CD4-positive, alpha-beta T cell treated with Interleukin-1 beta for 1 hour (primary cell): ENCODE data around the gene CDC14A.
"Not testable (repeated sequence)": the region's sequence is repeated elsewhere in the genome, so short reads cannot be mapped to it uniquely, and the experiment has no call there.

ENCODE experiments used
- DNase-seq, 2 donors: peaks; one replicate each; pipeline ENCODE4 v3.0.0-alpha.2; 2020 to 2022

Gene CDC14A

DNA sequence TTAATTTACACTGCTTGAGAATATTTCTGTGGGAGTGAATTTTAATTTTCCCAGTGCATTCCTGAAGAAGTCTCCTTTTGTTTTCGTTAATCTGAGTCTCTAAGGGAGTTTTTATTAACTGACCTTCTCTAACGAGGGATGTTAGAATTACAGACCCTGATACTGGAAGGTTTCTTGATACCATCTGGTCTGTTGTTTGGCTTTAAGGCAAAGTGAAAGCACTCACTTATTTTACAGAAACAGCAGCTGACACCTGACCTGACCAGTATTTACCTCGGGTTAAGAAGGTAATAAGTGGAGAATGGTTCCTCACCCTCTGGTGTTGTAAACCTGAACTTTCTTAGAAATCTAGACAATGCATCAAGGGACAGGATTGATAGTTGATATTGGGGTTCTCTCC is 12.4 kb downstream of the CDC14A start:
- DNase-seq, result no peak

DNA sequence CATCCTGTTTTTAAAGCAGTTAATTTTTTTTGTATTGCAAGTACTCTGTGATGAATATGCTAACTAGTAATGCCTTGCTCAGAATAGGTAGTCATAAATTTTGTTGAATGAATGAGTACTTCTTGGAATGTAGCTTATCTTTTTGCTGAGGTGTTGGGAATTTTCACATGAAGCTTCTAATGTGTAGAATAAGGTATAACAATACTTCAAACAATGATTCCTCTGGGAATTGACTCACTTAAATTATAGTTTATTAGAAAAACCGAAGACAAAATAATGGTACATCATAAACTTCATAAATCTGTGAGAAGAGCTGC is 13.9 kb downstream of the CDC14A start:
- DNase-seq, result no peak

DNA sequence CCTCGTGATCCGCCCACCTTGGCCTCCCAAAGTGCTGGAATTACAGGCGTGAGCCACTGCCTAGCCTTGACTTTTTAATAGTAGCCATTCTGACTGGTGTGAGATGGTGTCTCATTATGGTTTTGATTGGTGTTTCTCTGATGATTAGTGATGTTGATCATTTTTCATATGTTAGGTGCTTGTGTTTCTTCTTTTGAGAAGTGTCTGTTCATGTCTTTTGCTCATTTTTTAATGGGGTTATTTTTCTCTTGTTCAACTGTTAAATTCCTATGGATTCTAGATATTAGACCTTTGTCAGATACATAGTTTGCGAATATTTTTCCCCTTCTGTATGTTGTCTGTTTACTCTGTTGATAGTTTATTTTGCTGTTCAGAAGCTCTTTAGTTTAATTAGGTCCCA is 17.0 kb downstream of the CDC14A start:
- DNase-seq, result not testable (repeated sequence)

DNA sequence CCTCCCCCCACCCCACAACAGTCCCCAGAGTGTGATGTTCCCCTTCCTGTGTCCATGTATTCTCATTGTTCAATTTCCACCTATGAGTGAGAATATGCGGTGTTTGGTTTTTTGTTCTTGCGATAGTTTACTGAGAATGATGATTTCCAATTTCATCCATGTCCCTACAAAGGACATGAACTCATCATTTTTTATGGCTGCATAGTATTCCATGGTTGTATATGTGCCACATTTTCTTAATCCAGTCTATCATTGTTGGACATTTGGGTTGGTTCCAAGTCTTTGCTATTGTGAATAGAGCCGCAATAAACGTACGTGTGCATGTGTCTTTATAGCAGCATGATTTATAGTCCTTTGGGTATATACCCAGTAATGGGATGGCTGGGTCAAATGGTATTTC is 21.6 kb downstream of the CDC14A start:
- DNase-seq, result not testable (repeated sequence)

DNA sequence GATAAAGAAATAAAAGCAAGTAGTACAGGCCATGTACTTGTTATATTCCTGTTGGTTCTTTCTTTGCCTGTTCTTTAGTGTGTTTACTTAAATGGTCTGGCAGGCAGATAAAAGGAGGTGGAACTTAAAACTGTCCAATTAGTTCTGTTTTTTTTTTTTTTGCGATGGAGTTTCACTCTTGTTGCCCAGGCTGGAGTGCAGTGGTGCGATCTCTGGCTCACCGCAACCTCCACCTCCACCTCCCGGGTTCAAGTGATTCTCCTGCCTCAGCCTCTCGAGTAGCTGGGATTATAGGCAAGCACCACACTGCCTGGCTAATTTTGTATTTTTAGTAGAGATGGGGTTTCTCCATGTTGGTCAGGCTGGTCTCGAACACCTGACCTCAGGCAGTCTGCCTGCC is 24.6 kb downstream of the CDC14A start:
- DNase-seq, result not testable (repeated sequence)

DNA sequence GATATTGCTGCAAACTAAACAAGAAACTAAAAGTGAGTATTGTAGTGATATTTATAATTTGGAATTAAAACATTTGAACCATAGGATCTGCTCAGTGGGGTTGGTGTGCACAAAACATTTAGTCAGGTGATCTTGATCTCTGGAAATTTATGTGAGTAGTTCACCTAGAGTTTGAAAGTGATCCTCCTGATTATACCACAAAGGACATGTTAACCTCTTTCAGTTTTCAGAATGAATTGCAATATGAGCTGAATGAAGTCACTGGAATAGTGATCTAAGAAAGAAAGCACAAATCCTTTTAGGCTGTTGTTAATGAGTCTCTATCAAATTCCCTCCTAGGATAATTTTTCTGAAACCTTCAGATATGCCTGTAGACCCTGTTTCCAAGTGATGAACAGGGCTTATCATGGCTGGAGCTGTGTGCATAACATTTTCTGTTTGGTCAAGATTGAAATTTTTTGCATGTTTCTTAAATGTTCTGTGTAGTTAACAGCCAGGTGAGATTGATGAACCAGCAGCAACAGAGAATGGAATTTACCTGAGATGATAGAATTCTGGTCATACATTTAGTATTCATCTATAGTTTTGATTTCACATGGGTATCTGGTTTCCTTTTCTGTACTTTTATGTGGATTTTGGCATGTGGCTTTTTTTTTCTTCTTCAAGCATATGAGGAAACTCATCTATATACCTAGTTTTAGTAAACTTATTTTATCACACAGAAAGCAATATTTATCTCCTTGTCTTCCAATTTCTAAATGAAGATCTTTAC is 25.5 kb downstream of the CDC14A start:
- no peak for DNase-seq

DNA sequence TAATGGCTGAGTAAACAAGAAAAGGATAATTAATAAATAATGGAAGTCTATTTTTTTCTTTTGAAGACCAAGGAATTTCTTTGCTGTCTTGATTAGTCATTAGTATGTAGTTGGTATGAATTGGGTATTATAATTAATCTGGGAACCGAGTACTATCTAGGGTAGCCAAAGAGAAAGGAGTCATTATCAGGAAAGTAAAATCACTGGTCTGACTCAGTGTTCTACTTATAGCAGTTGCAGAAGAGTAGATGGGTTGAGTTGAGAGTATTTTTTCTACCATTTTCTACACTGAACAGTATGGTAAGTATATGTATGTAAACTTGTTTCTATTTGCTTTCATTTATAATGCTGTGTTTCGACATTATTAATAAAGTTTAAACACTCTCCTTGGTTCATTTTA is 26.6 kb downstream of the CDC14A start:
- no peak for DNase-seq

DNA sequence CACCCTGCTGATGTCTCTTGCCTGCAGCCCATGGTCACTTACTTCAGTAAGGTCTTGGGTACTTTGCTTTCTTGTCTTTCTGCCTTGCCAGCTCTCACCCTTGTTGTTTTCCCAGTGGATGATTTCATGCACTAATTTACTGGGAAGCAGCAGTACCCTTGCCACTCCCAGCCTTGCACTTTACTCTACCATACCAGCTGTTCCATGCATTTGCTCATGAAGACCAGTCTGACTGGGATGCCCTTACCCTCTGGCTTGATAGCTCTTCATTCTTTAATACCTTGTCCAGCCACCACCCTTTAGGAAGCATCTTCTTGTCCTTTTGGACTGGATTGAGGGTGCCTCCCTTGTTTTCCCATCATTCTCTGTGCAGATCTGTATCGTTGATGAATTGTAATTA is 28.3 kb downstream of the CDC14A start:
- DNase-seq, result no peak

DNA sequence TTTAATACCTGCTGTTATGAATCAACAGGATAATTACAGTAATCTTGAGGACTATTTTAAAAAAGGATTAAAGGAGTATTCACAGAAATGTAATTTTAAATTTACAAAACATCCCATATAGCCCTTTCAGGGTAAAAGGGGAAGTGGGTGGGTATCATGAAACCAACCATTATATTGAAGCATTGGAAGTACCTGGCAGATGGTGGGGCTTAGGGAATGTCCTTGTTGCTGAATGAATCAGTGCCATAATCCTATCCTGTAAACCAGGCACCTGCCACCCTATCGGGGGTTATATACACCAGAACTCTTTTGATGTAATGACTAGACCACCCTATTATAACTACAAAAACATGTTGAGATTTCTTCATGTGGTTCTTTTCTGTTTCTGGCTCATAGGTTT is 30.4 kb downstream of the CDC14A start:
- DNase-seq, result no peak

DNA sequence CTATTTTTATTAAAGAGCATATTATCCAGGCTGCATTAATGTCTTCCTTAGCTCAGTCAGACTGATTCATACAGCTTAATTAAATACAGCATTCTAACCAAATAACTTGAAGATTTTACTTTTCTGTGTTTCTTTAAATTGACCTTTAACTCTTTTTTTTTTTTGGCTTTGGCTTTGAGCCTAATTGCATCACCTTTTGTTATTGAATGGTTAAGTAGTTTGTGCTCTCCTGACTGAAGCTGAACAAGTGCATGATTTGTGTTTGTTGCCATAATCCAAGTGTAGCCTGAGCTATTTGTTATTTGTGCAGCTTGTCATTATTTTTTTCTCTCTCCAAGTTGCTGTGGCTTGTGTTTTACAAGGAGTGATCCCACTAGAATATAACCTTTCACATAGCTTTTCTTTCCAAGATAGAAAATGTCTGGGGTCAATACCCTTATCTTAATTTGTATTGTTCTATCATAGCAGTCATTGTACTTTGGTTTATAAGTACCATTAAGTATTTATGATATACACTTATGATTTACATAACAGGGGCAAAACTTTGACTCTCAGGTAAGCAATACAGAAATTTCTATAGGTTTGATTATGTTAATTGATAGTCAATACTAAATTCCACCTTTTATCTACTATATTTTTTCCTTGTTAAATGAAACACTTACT is 31.6 kb downstream of the CDC14A start:
- no peak for DNase-seq

DNA sequence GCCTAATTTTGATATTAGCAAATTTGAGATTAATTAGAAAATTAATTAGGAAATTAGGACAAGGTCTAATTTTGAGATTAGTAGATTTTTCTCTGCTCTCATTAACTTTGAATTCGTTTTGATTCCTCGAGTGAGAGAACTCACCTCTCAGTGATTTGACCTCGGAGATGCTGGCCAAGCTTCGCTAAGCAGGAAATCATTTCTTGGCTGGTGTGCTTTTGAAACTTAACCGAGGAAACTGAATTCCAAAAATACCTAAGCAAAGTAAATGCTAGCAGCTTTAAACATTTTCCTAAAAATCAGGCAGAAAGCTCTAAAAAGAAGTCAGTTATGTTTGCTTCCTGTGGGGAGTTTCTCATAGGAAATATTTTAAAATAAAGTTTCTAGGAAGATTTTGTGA is 34.9 kb downstream of the CDC14A start:
- DNase-seq, result peak in 1 of 2 donors; percentile 34

DNA sequence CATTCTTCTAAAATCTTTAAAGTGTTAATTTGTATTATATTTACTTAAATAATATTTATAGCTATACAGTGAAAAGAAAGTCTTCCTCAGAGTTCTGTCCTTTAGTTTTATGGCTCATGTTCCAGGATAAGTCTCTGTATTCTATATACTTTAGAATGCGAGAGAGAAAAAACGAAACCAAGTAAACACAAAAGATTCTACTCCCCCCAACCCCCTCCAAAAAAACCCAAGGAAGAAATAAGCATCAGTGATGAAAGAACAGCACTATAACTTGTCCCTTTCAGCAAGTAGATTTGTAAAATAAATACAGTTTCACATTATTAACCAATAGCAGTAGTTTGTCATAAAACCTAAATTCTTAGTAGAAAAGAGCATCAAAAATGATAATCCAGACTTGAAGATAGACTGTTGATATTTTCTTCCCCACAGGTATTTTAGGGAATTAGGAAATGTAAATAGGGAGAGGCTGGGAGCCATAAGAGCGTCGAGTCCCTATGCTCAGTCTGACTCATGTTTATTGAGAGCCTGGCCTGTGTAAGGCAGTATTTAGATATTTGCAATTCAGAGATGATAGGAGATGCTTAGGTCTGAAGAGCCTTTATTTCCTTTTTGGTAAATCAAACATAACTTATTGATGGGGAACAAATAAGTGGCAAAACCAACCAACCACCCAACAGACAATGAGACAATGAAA is 35.5 kb downstream of the CDC14A start:
- DNase-seq, result peak in 1 of 2 donors; percentile 39

DNA sequence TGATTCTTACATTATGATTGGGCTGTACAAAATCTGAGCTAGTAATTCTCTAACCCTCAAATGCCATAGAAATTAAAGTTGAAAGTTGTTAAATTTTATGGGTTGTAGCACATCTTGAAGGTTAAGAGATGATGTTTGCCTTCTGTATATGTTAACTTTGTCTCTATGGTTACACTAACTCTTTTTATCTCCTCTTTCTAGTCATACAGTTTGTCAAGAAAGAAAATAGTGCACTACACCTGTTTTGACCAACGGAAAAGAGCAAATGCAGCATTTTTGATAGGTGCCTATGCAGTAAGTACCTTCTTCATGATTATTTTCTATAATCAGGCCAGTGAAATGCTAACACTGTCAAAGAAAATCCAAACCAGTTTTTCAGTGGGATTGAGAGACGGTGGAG is 38.2 kb downstream of the CDC14A start:
- peak in 1 of 2 donors; percentile 44 for DNase-seq

DNA sequence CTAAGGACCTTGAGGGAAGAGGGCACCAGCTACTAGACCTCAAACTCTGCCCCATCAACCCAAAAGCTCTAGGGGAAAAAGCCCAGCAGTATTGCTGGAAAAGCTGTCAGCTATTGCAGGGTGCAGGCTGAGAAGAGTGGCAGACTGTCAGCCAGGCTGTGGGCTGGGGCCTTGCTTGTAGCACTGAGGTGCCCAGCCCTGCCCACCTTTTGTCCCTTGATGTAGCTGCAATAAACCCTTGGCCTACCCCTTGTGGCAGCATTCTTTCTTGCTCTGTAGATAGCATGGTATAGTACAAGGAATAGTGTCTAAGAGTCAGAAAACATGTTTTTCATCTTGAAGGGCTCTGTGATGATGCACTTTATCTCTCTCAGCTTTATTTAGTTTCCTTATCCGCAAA is 39.4 kb downstream of the CDC14A start:
- peak; percentile 48 to 54 for DNase-seq

DNA sequence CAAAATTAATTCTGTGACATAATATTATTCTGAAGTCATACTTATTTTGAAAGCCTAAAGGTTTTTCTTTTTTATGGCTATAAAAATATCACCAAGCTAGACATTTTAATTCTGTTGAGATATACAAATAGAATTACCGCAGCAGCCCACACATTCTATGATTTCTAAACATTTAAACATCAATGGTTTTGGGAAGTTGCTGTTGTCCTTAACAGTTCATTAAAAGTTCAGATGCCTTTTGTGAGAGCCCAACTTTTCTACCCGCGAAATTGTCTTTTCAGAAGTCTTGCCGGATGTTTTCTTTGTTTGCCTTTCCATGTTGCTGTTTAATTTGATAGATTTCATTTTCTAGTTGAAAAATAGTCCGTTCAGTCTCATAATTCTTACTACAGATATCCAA is 40.5 kb downstream of the CDC14A start:
- no peak for DNase-seq

DNA sequence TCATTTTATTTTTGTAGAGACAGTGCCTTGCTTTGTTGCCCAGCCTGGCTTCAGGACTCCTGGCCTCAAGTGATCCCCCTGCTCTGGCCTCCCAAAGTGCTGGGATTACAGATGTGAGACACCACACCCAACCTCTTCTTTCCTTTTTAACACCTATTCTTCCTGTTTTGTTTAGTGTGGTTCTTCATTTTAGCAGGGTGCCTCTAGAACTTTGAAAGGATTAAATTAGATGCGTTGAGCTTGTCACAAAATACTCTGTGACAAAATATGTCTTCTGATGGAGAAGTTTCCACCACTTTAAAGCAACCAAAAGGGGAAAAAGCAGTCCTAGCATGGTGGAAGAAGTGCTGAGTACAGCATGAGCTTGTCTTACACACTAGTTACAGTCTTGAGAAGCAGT is 42.0 kb downstream of the CDC14A start:
- DNase-seq, result peak in 1 of 2 donors; percentile 41

DNA sequence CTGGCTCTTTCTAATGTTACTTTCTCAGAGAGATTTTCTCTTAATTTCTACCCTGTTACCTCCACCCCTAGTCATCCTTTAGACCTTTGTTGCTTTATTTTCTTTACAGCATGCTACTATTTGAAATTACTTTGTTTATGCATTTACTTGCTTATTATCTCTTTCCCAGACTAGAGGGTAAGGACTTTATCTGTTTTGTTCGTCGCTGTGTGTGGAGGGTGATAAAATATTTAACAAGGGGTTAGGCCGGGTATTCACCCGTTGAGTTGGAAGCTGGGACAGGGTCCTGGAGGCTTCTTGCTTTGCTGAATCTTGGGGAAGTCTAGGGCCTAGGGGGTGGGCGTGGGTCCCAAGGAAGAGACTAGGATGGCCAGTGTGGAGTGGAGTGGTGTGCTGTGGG is 43.6 kb downstream of the CDC14A start:
- no peak for DNase-seq

DNA sequence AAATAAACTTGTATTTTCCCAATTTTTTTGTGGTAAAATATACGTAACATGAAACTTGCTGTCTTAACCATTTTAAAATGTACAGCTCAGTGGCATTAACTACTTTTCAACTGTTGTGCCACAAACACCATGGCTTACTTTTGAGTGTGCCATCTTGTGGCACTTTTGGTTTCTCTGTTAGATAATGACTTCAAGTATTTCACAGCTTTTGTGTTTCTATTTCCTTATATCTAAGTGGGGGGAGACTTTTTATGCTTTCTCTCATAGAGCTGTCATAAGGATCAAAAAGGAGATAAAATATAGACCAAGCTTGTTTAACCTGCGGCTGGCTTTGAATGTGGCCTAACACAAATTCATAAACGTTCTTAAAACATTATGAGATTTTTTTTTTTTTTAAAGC is 44.3 kb downstream of the CDC14A start:
- DNase-seq, result peak; percentile 10 to 66

DNA sequence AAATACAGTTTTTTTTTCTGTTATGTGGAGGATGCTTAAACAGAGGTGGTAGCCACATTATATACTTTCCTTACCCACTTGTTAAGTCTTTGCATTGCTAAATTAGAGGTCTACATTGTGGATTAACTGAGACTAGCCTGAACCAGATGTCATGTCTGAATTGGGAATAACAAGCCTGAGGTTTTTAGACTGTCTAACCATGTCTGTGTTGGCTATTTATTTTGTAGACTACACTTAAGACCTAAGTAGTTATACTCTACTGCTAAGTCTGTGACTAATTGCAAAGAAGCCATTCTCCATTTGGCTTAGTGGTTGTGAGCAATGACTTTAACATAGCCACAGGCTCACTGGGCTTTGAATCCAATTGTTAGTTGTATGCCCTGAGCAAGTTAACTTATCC is 45.4 kb downstream of the CDC14A start:
- no peak for DNase-seq

DNA sequence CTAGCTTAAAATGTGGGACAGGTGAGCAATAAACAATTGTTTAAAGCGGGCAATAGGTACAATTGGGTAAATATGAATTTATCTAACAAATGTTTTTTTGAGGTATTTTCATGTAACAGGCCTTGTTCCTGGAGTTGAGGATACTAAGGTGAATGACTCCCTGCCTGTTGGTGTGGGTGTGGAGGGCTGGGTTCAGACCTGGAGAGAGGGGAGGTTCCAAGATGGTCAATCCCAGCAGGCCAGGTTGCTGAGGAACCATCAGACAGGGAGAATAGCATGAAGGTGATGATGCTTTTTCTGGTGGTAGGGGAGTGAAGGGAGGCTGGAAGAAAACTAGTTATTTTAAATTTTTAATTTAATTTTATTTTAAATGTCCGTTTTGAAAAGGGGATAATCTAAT is 46.3 kb downstream of the CDC14A start:
- DNase-seq, result no peak

DNA sequence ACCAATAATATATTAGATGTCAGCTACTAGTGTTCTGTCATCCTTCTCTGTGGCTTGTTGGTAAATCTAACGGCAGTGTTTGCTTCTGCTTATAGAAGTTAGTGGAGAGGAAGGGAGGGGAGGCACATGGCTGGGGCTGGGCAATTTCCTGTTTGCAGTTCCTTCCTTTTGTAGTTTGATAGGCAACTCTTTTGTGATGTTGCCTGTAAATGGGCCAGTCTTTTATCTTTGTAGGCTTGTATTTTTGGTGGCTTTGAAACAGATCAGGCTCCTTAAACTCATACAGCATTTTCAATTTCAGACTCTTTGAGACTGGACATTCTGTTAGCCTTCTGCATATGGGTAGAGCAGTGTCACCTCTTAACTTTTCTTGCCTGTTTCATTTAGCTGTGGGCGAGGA is 48.1 kb downstream of the CDC14A start:
- peak; percentile 79 to 85 for DNase-seq

DNA sequence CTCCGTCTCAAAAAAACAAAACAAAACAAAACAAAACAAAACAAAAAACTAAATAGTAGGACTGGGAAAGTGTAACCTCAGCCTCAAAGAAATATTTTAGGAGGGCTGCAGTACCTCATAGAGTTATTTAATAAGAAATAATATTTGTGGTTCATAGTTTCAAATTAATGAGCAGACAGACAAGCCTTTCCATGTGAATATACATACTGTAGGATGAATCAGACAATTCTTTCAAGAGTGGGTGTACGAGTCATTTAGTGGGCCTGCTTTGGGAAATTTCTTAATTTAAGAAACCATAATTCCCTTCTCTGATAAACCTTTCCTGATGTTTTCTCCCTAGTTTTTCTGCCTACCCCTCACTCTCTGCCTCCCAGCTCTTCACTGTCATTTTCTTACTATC is 52.5 kb downstream of the CDC14A start:
- DNase-seq, result no peak

DNA sequence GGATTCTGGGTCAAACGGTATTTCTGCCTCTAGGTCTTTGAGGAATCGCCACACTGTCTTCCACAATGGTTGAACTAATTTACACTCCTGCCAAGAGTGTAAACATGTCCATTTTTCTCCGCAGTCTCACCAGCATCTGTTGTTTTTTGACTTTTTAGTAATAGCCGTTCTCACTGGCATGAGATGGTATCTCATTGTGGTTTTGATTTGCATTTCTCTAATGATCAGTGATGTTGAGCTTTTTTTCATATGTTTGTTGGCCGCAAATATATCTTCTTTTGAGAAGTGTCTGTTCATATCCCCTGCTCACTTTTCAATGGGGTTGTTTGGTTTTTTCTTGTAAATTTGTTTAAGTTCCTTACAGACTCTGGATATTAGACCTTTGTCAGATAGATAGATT is 53.6 kb downstream of the CDC14A start:
- not testable (repeated sequence) for DNase-seq

DNA sequence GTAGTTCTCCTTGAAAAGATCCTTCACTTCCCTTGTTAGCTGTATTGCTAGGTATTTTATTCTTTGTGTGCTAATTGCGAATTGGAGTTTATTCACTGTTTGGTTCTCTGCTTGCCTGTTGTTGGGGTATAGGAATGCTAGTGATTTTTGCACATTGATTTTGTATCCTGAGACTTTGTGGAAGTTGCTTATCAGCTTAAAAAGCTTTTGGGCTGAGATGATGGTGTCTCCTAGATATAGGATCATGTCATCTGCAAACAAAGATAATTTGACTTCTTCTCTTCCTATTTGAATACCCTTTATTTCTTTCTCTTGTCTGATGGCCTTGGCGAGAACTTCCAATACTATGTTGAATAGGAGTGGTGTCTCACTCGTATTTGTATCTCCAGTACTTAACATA is 55.1 kb downstream of the CDC14A start:
- not testable (repeated sequence) for DNase-seq
